ENCODE measurements around the gene NAT9.

- TF ChIP-seq, protein P1, sequence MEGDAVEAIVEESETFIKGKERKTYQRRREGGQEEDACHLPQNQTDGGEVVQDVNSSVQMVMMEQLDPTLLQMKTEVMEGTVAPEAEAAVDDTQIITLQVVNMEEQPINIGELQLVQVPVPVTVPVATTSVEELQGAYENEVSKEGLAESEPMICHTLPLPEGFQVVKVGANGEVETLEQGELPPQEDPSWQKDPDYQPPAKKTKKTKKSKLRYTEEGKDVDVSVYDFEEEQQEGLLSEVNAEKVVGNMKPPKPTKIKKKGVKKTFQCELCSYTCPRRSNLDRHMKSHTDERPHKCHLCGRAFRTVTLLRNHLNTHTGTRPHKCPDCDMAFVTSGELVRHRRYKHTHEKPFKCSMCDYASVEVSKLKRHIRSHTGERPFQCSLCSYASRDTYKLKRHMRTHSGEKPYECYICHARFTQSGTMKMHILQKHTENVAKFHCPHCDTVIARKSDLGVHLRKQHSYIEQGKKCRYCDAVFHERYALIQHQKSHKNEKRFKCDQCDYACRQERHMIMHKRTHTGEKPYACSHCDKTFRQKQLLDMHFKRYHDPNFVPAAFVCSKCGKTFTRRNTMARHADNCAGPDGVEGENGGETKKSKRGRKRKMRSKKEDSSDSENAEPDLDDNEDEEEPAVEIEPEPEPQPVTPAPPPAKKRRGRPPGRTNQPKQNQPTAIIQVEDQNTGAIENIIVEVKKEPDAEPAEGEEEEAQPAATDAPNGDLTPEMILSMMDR (IDR thresholded peaks at IDR 0.05): no peak
- TF ChIP-seq EZH2 (IDR thresholded peaks at IDR 0.05; ENCODE audit: borderline replicate concordance, insufficient read depth, low read depth, low read length, poor library complexity, severe bottlenecking): no peak
These were observed 22.1 kb upstream of the NAT9 start for GRCh38 chr17:74798239-74798707.

Data from B cell (primary cell).